Activated CD8-positive, alpha-beta memory T cell treated with anti-CD3 and anti-CD28 coated beads, Interleukin-2, amount 50 U/mL, for 24 hours (primary cell): ENCODE data around the gene SEC16A.

Experiments used
- DNase-seq: peaks from one replicate; pipeline ENCODE4 v3.0.0-alpha.2; 2020; ENCODE audit errors: extremely low read depth

Gene SEC16A

DNA sequence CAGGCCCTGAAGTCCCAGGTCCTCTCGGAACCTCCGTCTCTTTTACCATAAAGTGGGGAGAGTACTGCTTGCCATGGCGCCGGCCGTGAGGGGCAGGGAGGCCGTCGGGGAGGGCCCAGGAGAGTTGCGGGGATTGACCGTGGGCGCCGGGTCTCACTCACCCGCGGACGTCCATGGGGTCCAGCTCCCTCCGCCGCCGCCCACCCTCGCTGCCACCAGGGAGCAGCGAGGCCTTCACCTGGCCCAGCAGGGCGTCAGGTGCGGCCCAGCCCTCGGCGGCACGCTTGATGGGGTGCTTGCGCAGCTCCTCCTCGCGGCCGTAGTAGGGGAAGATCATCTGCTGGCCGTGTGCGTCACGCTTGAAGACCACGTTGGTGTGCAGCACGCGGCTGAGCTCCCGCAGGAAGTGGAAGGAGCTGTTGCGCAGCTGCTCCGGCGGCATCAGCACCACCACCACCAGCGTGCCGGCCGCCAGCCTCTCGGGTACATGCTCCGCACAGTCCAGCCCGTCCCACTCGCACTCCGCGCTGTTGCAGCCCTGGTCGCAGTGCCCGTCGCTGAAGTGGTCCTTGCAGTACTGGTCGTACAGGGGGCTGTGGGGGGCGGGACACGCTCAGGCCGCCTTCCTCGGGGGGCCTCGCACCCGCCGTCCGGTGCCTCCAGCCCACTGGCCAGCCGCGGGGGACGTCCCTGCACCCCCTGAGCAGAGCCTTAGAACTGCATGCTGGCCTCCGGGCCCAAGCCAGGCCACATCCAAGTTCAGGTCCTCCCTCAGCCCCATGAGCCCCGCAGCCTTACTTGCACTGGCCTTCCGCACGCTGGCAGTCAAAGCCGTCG, 21.9 kb upstream of the SEC16A start:
- DNase-seq = no peak

DNA sequence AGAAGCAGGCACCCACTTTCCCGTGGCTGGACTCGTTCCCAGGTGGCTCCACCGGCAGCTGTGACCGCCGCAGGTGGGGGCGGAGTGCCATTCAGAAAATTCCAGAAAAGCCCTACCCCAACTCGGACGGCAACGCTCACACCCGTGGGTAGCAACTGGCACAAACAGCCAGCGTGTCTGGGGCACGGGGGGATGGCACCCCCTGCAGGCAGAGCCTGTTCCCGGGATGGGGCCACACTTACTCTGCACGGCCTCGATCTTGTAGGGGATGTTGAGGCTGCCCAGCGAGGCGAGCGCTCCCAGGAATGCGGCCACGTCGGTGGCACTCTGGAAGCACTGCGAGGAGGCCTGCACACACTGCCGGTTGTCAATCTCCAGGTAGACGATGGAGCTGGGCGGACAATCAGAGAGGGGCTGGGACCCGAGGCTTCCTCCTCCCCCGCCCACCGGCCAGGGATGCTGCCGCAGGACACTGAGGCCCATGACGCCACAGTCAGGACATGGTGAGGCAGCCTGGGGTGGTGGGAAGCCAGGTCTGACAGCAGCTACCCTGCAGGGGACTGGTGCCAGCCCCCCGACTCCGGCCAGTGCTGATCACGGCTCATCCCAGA, 20.2 kb upstream of the SEC16A start:
- no peak for DNase-seq

- no peak for DNase-seq
Measured at GRCh38 chr9:136502196-136502595, 19.4 kb upstream of the SEC16A start.

GRCh38 chr9:136501686-136502085, 18.8 kb upstream of the SEC16A start:
- DNase-seq = no peak

DNA sequence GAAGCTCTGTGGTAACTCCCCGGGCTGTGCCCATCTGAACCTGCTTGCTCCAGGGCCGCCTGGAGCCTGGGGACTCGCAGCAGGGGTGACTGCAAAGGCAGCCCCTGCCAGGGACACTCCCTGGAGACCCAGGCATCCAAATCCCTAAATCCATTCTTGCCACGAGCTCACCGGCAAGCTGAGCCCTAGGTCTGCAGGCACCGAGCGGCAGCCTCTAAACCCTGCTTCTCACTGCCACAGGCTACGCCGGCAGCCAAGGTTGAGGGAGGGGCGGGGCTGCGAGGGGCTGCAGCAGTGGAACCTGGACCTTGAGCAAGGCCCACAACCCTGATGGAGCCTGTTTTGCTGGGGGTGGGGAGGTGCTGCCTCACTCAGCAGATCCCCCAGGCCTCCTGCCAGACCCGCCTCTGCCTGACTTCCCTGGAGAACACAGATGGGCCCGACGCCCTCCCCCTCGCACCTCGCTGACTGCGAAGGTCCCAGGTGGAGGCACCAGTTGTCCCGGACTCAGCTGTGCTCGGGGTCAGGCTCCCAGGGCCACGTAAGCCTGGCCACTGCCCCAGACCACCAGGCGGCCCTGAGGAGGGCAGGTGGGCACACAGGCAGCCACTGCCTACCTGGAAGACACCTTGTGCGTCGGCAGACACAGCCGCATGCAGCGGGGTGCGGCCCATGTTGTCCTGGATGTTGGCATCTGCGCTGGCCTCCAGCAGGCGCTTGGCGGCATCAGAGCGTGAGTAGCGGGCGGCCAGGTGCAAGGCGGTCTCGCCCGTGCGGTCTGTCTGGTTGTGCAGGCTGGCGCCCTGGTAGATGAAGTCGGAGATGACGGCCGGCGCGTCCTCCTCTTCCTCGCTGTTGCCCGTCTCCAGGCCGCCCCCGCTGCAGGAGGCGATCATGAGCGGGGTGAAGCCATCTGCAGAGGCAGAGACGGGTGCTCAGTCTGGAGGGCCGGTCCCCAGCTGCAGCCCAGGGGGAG, 17.4 kb upstream of the SEC16A start:
- no peak for DNase-seq

GRCh38 chr9:136499071-136499934, 16.5 kb upstream of the SEC16A start:
- DNase-seq = no peak

- DNase-seq = no peak
Measured at GRCh38 chr9:136497916-136498695, 15.3 kb upstream of the SEC16A start.

DNA sequence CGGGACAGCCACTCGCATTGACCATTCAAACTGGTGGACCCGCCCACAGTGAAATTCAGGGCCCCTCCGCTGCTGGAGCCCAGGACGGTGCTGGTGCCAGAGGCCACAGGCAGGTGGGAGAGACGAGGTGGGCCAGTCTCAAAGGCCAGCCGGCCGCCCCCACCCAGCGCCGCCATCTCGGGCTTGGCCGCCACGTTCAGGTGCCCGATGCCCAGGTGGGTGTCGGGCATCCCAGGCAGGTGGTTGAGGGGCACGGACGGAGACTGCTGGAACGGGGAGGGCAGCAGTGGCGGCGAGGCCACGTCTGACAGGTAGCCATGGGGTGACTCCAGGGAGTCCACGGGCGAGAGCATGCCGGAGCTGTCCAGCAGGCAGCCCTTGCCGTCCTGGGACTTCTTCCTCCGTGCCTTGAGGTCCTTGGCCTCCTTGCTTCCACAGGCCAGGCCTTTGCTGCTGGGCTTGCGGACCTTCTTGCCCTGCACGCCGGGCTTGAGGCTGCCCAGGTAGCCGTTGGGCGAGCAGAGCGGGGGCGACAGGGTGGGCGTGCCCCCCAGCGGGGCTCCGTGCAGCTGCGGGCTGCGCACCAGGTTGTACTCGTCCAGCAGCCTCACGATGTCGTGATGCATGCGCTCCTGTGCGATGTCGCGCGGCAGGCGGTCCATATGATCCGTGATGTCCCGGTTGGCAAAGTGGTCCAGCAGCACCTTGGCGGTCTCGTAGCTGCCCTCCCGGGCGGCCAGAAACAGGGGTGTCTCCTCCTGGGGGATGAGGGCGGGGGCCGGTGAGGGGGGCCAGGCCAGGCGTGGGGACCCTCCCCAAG, 14.2 kb upstream of the SEC16A start:
- DNase-seq = no peak

- DNase-seq = no peak
Measured at GRCh38 chr9:136496181-136496580, 13.3 kb upstream of the SEC16A start.

- DNase-seq = no peak
Measured at GRCh38 chr9:136495238-136495800, 12.5 kb upstream of the SEC16A start.

- no peak for DNase-seq
Measured at GRCh38 chr9:136494531-136495215, 11.8 kb upstream of the SEC16A start.

- no peak for DNase-seq
Measured at GRCh38 chr9:136494012-136494411, 11.2 kb upstream of the SEC16A start.

GRCh38 chr9:136493567-136493971, 10.7 kb upstream of the SEC16A start:
- DNase-seq = no peak

- no peak for DNase-seq
Measured at GRCh38 chr9:136492978-136493522, 10.2 kb upstream of the SEC16A start.

DNA sequence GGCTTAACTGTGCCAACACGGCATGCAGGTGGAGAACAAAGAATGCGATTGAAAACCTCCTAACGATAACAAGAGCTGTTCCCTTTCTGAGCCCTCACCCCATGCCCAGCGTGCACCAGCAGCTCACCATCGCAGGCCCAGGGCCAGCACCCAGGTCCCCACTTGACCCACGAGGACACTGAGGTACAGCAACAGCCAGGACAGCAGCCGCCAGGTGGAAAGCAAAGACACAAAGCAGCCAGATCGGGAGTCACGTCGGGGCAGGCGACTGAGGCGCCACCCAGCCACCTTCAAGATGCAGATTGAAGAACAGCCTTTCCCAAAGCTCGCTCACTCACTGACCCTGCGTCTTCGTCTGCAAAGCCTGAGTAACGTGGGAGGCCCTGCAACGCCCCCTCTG, 6.9 kb upstream of the SEC16A start:
- DNase-seq = no peak

DNA sequence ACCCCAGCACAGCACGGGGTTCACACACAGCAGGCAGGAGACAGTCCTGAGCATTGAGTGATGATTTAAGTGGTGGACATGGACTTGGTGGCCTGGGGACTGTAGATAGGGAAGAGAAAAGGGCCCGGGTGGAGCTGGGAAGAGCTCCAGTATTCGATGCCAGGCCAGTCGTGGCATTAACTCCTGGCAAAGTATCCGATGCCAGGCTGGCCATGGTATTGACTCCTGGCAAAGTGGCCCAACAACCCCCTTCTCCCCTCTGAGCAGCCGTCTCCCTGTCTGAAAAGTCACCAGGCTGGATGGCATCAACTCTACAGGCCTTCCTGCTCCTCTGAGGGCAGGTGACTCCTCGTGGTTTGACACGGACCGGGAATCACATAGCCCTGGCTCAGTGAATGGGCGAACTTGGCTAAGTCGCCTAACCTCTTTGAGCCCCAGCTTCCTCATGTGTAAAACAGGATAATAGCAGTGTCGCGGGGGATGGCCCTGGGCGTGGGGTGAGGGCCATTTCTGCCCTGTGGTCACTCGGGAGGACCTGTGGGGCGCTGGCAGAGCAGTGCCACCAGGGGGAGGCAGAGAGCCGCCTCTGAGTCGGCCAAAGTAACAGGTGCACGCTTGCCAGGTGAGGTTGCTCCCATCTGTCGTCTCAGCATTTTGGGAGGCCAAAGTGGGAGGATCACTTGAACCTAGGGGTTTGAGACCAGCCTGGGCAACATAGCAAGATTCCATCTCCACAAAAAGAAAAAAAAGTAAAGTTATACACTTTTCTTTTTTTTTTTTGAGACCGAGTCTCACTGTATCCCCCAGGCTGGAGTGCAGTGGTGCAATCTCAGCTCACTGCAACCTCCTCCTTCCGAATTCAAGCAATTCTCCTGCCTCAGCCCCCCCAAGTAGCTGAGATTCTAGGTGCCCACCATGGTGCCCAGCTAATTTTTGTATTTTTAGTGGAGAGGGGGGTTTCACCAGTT, 5.7 kb upstream of the SEC16A start:
- peak; percentile 38 for DNase-seq

GRCh38 chr9:136487672-136488071, 4.8 kb upstream of the SEC16A start:
- DNase-seq = no peak
